K562 (cell line): ENCODE measurements around the gene RNF166. TPM values are rescaled to one million over a fixed set of nuclear protein-coding genes. Genes with fewer than 3 reads are reported as not detected.

Experiments
- ATAC-seq: fragments of 200-7000 bp; cut with Tn5 transposase; 3 replicates; pipeline ENCODE4 v1.9.1; 2020; ENCODE audit warnings: moderate library complexity
- BruUV-seq: library from RNA; stranded (reverse); fragments of 400-500 nt; replicated peaks from 2 replicates; lab custom pipeline; 2021; lab: Mats Ljungman, UMichigan
- CTCF ChIA-PET: fragments of 300-600 bp; formaldehyde crosslinking; extraction: SDS; loops from one replicate; lab custom pipeline; 2021; ENCODE audit warnings: low intra/inter-chr PET ratio; lab: Yijun Ruan, JAX
- POLR2A ChIA-PET: fragments of 300-600, 350-650 bp; sonication (Branson Sonifier 250); formaldehyde crosslinking; extraction: SDS; loops from one replicate; lab custom pipeline; 2021; ENCODE audit warnings: antibody characterized with exemption, inconsistent platforms; lab: Yijun Ruan, JAX
- DNase-seq, 4 experiments: peaks; one replicate each; pipeline versions ENCODE4 v3.0.0 to v3.0.0-alpha.2; 2011 to 2018; ENCODE audit warnings: low spot score in 3 of 4, mixed read lengths in 3 of 4; ENCODE audit errors: extremely low read depth in 1 of 4
- FAIRE-seq: peaks from 2 replicates; lab custom pipeline; 2011; peaks lifted over from hg19 to GRCh38; lab: Jason Lieb, UNC
- H2AFZ ChIP-seq: 2 replicates; pipeline ENCODE4 v1.6.0; 2011; ENCODE audit warnings: low read depth, low read length, control low read depth, inconsistent platforms
- H3K27ac ChIP-seq: fragments of 200-600 bp; 3 replicates; pipeline ENCODE4 v1.8.0; 2011; ENCODE audit warnings: low read depth, mild to moderate bottlenecking, control low read depth, inconsistent platforms, low read length, moderate library complexity, mixed read lengths; ENCODE audit errors: extremely low read depth
- H3K27me3 ChIP-seq, 2 experiments: fragments of 300-600 bp in 1 of 2; 2 replicates in 1 of 2; 3 replicates in 1 of 2; pipeline versions ENCODE4 v1.6.0 to v1.8.0; 2011; ENCODE audit warnings: inconsistent platforms in 2 of 2, low read length in 2 of 2, mild to moderate bottlenecking in 1 of 2, mixed read lengths in 1 of 2, moderate library complexity in 1 of 2; ENCODE audit not compliant: control insufficient read depth in 2 of 2, insufficient read depth in 2 of 2
- H3K36me3 ChIP-seq: fragments of 300-600 bp; 3 replicates; pipeline ENCODE4 v1.8.0; 2011; ENCODE audit warnings: mild to moderate bottlenecking, low read length, inconsistent platforms; ENCODE audit not compliant: control insufficient read depth, insufficient read depth
- H3K4me1 ChIP-seq, 2 experiments: fragments of 200-600 bp in 1 of 2; replicated peaks in 1 of 2; 2 replicates in 1 of 2; 3 replicates in 1 of 2; pipeline versions ENCODE4 v1.5.1 to v1.8.0; 2011; ENCODE audit warnings: inconsistent platforms in 2 of 2, low read length in 2 of 2, mild to moderate bottlenecking in 1 of 2, mixed read lengths in 1 of 2, moderate library complexity in 1 of 2; ENCODE audit not compliant: control insufficient read depth in 2 of 2, insufficient read depth in 2 of 2
- H3K4me2 ChIP-seq: 2 replicates; pipeline ENCODE4 v1.6.1; 2011; ENCODE audit warnings: low read length, control low read depth, inconsistent platforms, mixed read lengths; ENCODE audit not compliant: insufficient read depth
- H3K4me3 ChIP-seq: fragments of 200-600 bp; sonication (generic), shearing (Covaris generic); 2 replicates; pipeline ENCODE4 v1.5.1; 2016; ENCODE audit warnings: control low read depth, inconsistent platforms
- H3K79me2 ChIP-seq: fragments of 200-600 bp; 3 replicates; pipeline ENCODE4 v1.8.0; 2011; ENCODE audit warnings: low read length, inconsistent platforms; ENCODE audit not compliant: control insufficient read depth, insufficient read depth
- H3K9ac ChIP-seq, 2 experiments: 2 replicates each; pipeline versions ENCODE4 v1.6.0 to v1.6.1; 2011; ENCODE audit warnings: low read depth in 2 of 2, low read length in 2 of 2, control low read depth in 1 of 2, inconsistent platforms in 1 of 2, mild to moderate bottlenecking in 1 of 2, mixed read lengths in 1 of 2; ENCODE audit not compliant: insufficient read depth in 1 of 2
- H3K9me1 ChIP-seq: one replicate; pipeline ENCODE4 v1.6.0; 2011; ENCODE audit warnings: inconsistent platforms, mild to moderate bottlenecking, low read length, moderate library complexity; ENCODE audit not compliant: control insufficient read depth, insufficient read depth
- H3K9me3 ChIP-seq: replicated peaks from 2 replicates; pipeline ENCODE4 v1.5.1; 2011; ENCODE audit warnings: low read depth, low read length, inconsistent platforms; ENCODE audit not compliant: control insufficient read depth, insufficient read depth
- H4K20me1 ChIP-seq: replicated peaks from 2 replicates; pipeline ENCODE4 v1.6.1; 2011; ENCODE audit warnings: low read length, inconsistent platforms, mixed read lengths; ENCODE audit not compliant: control insufficient read depth, insufficient read depth
- BHLHE40 ChIP-seq: IDR thresholded peaks from 2 replicates; pipeline ENCODE4 v1.6.1; 2011; ENCODE audit warnings: low read length, improper control_type of control experiment
- CTCF ChIP-seq, 3 experiments: IDR thresholded peaks in 2 of 3; conservative IDR thresholded peaks in 1 of 3; 2 replicates each; pipeline ENCODE4 v1.5.1; 2011 to 2012; ENCODE audit warnings: low read length in 3 of 3, mild to moderate bottlenecking in 3 of 3, control low read depth in 2 of 3, improper control_type of control experiment in 1 of 3, inconsistent platforms in 1 of 3, low read depth in 1 of 3, mixed read lengths in 1 of 3, moderate library complexity in 1 of 3; ENCODE audit not compliant: insufficient read depth in 2 of 3
- FOXA1 ChIP-seq: fragments of 450-650 bp; IDR thresholded peaks from 2 replicates; pipeline ENCODE4 v1.6.1; 2016; ENCODE audit warnings: mild to moderate bottlenecking, borderline replicate concordance
- NONO ChIP-seq, 2 experiments: fragments of 200-400 bp in 1 of 2; fragments of 450-650 bp in 1 of 2; formaldehyde crosslinking in 1 of 2; IDR thresholded peaks; 2 replicates each; pipeline ENCODE4 v1.6.1; 2017; ENCODE audit warnings: low read depth in 2 of 2, mild to moderate bottlenecking in 2 of 2, moderate library complexity in 2 of 2, low read length in 1 of 2
- POLR2A ChIP-seq: fragments of 450-650 bp; conservative IDR thresholded peaks from 2 replicates; pipeline ENCODE4 v1.6.1; 2016
- POLR2G ChIP-seq: fragments of 200-400 bp; formaldehyde crosslinking; IDR thresholded peaks from 2 replicates; pipeline ENCODE4 v1.6.1; 2017; ENCODE audit warnings: low read depth, mild to moderate bottlenecking, antibody characterized with exemption, low read length, moderate library complexity
- SMARCC2 ChIP-seq: fragments of 450-650 bp; IDR thresholded peaks from 2 replicates; pipeline ENCODE4 v1.6.1; 2017; ENCODE audit warnings: antibody characterized with exemption, moderate library complexity, mild to moderate bottlenecking, low read depth
- THAP7 ChIP-seq: fragments of 250-450 bp; sonication (Bioruptor Pico); IDR thresholded peaks from 2 replicates; pipeline ENCODE4 v1.5.0; 2021
- ZBTB26 ChIP-seq: fragments of 450-650 bp; formaldehyde crosslinking; IDR thresholded peaks from 2 replicates; pipeline ENCODE4 v1.4.0; 2022; ENCODE audit warnings: missing genetic modification characterization
- ZBTB33 ChIP-seq: sonication (generic); formaldehyde crosslinking; IDR thresholded peaks from 2 replicates; pipeline ENCODE4 v1.8.1; 2023; ENCODE audit warnings: mild to moderate bottlenecking, missing genetic modification reagents
- ZNF444 ChIP-seq: fragments of 250-450 bp; sonication (Bioruptor Pico); IDR thresholded peaks from 2 replicates; pipeline ENCODE4 v1.4.0; 2020; ENCODE audit warnings: mild to moderate bottlenecking, moderate library complexity
- WGBS: fragments of 100-300 bp; shearing (Covaris generic); methylation state at CpG from one replicate; pipeline ENCODE4 v1.1.6; 2016; ENCODE audit warnings: low coverage, mixed read lengths; ENCODE audit not compliant: insufficient coverage; ENCODE audit errors: missing lambda C conversion rate; 5-methylcytosine and 5-hydroxymethylcytosine counted together
- in situ Hi-C: fragments of 300-500 bp; cut with MboI; formaldehyde crosslinking; loops from 4 replicates; pipeline ENCODE4 v1.15.0; 2018; ENCODE audit warnings: inconsistent platforms, mixed read lengths
- intact Hi-C: fragments of 100-400 bp; cut with micrococcal nuclease; formaldehyde crosslinking; loops from 2 replicates; pipeline ENCODE4 v1.14.2; 2022
- polyA plus RNA-seq, 8 experiments: library from polyadenylated mRNA; depleted of rRNA in 4 of 8; stranded (reverse) in 5 of 8; unstranded in 3 of 8; fragments of >200 nt; fragmentation: Nextera tagmentation in 2 of 8; fragmentation: Illumina TruSeq in 1 of 8; extraction: Ambion mirVana in 2 of 8; extraction: Trizol in 1 of 8; gene quantifications; 2 replicates each; pipeline versions ENCODE4 v1.2.1 to v1.2.3, GENCODE V29; 2011 to 2014; ENCODE audit warnings: inconsistent platforms in 1 of 8, missing spikeins in 1 of 8
- total RNA-seq, 7 experiments: library from RNA; depleted of rRNA in 6 of 7; stranded (reverse); fragments of >200 nt in 6 of 7; fragmentation: Illumina TruSeq in 2 of 7; extraction: Trizol in 2 of 7; gene quantifications; 2 replicates each; pipeline versions ENCODE4 v1.2.1 to v1.2.3, GENCODE V29; 2011 to 2021; ENCODE audit warnings: low replicate concordance in 1 of 7

The RNF166 gene
- total and polyA plus RNA-seq, 9 of the 15 experiments (the other 6 are each of a cell fraction or from before 2014, with no cell fraction given), result 0.56 to 60.3 (median 19.5) TPM

DNA sequence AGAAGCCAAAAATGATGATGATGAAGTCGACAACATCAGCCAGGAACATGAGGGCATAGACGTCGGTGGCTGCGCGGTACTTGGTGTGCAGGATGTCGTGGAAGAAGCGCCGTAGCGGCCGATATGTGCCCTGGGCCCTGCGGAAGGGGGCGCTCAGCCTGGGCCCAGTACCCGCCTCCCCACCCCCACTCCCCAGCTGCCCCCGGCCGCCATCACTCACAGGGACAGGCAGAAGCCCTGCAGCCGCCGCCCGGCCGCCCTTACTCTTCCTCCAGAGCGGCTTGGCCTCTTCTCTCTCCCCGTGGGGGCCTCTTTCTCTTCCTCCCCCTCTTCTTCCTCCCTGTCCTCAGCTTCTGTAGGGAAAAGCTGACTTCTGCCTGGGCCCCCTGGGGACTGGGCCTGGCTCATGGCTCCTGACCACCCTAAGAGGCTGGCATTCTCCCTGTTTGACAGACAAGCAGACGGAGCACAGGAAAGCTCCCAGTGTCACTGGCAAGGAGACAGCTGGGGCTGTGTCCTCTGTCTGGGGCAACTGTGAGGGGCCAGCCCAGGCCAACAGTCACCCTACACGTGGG lies 14.3 kb upstream of the RNF166 start:
- no peak overlapping the region for H3K4me3 ChIP-seq
- no peaks in the 10 kb centered on the region; the same call in 2 of the 3 replicates for H3K79me2 ChIP-seq
- no peak overlapping the region for H3K27ac ChIP-seq
- 0 out of 2 replicates have a peak, but pooled peaks cover 2% of the 10 kb centered on the region for H3K9me3 ChIP-seq
- no peak for FAIRE-seq
- no peak for ATAC-seq
- H2AFZ ChIP-seq, result no peak overlapping the region
- peaks cover 100% of the 10 kb centered on the region for H3K36me3 ChIP-seq
- in situ Hi-C loops (no loop called here), intact Hi-C loops (no loop called here)
- H3K27me3 ChIP-seq, result no peaks in the 10 kb centered on the region; a peak in 1 of 5 replicates
- no TSS peak for BruUV-seq
- CTCF ChIA-PET, result no interaction called here
- peaks cover 0 to 49% of the 10 kb centered on the region in 2 experiments; a peak in 1 of 5 replicates for H3K4me1 ChIP-seq
- 94% methylated on average over 12 of the region's 23 CpGs for WGBS
- 0 out of 2 replicates have a peak, but pooled peaks have one; percentile 34 for TF ChIP-seq POLR2A
- 0 out of 2 replicates have a peak, but pooled peaks have one; percentile 29 for TF ChIP-seq ZBTB33 (CRISPR knock-in tag)
- TF ChIP-seq THAP7 (CRISPR knock-in tag), result no peak
- no peak for TF ChIP-seq ZNF444
- no peak for TF ChIP-seq FOXA1
- TF ChIP-seq POLR2G, result peak; percentile 0; the same call in 1 of the 2 replicates
- TF ChIP-seq BHLHE40, result no peak
- no peak for TF ChIP-seq NONO (IDR thresholded peaks at IDR 0.05; ENCODE audit: low read depth in 2 of 2, low read length in 1 of 2)
- TF ChIP-seq ZBTB26, result no peak
- no peak for TF ChIP-seq SMARCC2
- no peak for TF ChIP-seq CTCF (IDR thresholded peaks at IDR 0.05 in 2 of 3, conservative IDR thresholded peaks at IDR 0.05 in 1 of 3; ENCODE audit: insufficient read depth in 2 of 3, low read depth in 1 of 3, low read length in 3 of 3)
- H3K9ac ChIP-seq, result no peak overlapping the region
- H3K4me2 ChIP-seq, result no peak overlapping the region
- POLR2A ChIA-PET, result interaction anchor here (0.6 to 1.1 kb wide), 5 partner anchors 10 to 439 kb away, joined by 3 read pairs; no protein-coding TSS in a partner anchor
- DNase-seq, result no peak
- H3K9me1 ChIP-seq, result peaks cover 3% of the 10 kb centered on the region
- no peaks in the 10 kb centered on the region for H4K20me1 ChIP-seq
